GM12878 (cell line): Measurements from ENCODE around the gene ZDHHC14. TPM values are rescaled to one million over a fixed set of nuclear protein-coding genes. Genes with fewer than 3 reads are reported as not detected.

ENCODE experiments used
- BHLHE40 ChIP-seq, 2 experiments: fragments of 450-650 bp in 1 of 2; IDR thresholded peaks; 2 replicates each; pipeline ENCODE4 v1.6.1; 2011 to 2017; ENCODE audit warnings: low read depth in 2 of 2, borderline replicate concordance in 1 of 2, improper control_type of control experiment in 1 of 2, low read length in 1 of 2, mild to moderate bottlenecking in 1 of 2
- CEBPB ChIP-seq, 2 experiments: fragments of 150-350 bp in 1 of 2; IDR thresholded peaks; 2 replicates each; pipeline ENCODE4 v1.6.1; 2012 to 2014; ENCODE audit warnings: low read depth in 2 of 2, low read length in 2 of 2, borderline replicate concordance in 1 of 2, inconsistent platforms in 1 of 2
- EP300 ChIP-seq, 2 experiments: fragments of 150-350 bp in 1 of 2; IDR thresholded peaks; 2 replicates each; pipeline ENCODE4 v1.6.1; 2011 to 2012; ENCODE audit warnings: low read depth in 2 of 2, low read length in 2 of 2, borderline replicate concordance in 1 of 2, improper control_type of control experiment in 1 of 2, inconsistent platforms in 1 of 2; ENCODE audit not compliant: control insufficient read depth in 1 of 2
- ESRRA ChIP-seq: IDR thresholded peaks from 2 replicates; pipeline ENCODE4 v1.6.1; 2012; ENCODE audit warnings: mild to moderate bottlenecking, low read length, improper control_type of control experiment
- FOXM1 ChIP-seq: IDR thresholded peaks from 2 replicates; pipeline ENCODE4 v1.6.1; 2012; ENCODE audit warnings: low read depth, mild to moderate bottlenecking, inconsistent platforms, low read length, moderate library complexity
- GATAD2B ChIP-seq: fragments of 450-650 bp; conservative IDR thresholded peaks from 2 replicates; pipeline ENCODE4 v1.6.1; 2017; ENCODE audit warnings: low read depth, mild to moderate bottlenecking, moderate library complexity
- HDAC2 ChIP-seq: fragments of 200-600 bp; sonication (generic); IDR thresholded peaks from 2 replicates; pipeline ENCODE4 v1.6.1; 2017
- IKZF2 ChIP-seq, 2 experiments: fragments of 450-650 bp; IDR thresholded peaks; 2 replicates each; pipeline ENCODE4 v1.6.1; 2017; ENCODE audit warnings: mild to moderate bottlenecking in 2 of 2, moderate library complexity in 2 of 2
- NBN ChIP-seq: fragments of 450-650 bp; IDR thresholded peaks from 2 replicates; pipeline ENCODE4 v1.6.1; 2016
- NR2C2 ChIP-seq: IDR thresholded peaks from 2 replicates; pipeline ENCODE4 v1.6.1; 2011; ENCODE audit warnings: borderline replicate concordance, low read depth; ENCODE audit not compliant: control insufficient read depth, insufficient read length
- POLR2A ChIP-seq: IDR thresholded peaks from 2 replicates; pipeline ENCODE4 v1.6.1; 2011; ENCODE audit warnings: low read depth, mild to moderate bottlenecking, low read length
- PRDM15 ChIP-seq: fragments of 450-650 bp; formaldehyde crosslinking; IDR thresholded peaks from 2 replicates; pipeline ENCODE4 v1.4.0; 2020; ENCODE audit warnings: mild to moderate bottlenecking, moderate library complexity
- RELB ChIP-seq: fragments of 450-650 bp; IDR thresholded peaks from 2 replicates; pipeline ENCODE4 v1.6.1; 2017; ENCODE audit warnings: low read depth, mild to moderate bottlenecking, moderate library complexity
- SP1 ChIP-seq: IDR thresholded peaks from one replicate; pipeline ENCODE4 v1.6.1; 2011; ENCODE audit warnings: low read depth, low read length
- SPI1 ChIP-seq: IDR thresholded peaks from 2 replicates; pipeline ENCODE4 v1.6.1; 2011; ENCODE audit warnings: low read depth, mild to moderate bottlenecking, low read length, moderate library complexity, borderline replicate concordance; ENCODE audit not compliant: insufficient read depth
- STAT3 ChIP-seq: IDR thresholded peaks from 2 replicates; pipeline ENCODE4 v1.6.1; 2011; ENCODE audit warnings: low read depth, low read length, improper control_type of control experiment
- TBL1XR1 ChIP-seq: IDR thresholded peaks from 2 replicates; pipeline ENCODE4 v1.6.1; 2012; ENCODE audit warnings: low read depth, low read length, improper control_type of control experiment
- ZNF687 ChIP-seq: fragments of 450-650 bp; IDR thresholded peaks from 2 replicates; pipeline ENCODE4 v1.6.1; 2017; ENCODE audit warnings: mild to moderate bottlenecking, moderate library complexity
- polyA plus RNA-seq, 11 experiments: library from polyadenylated mRNA; depleted of rRNA in 4 of 11; unstranded in 6 of 11; stranded (reverse) in 5 of 11; fragments of >200 nt; fragmentation: Nextera tagmentation in 4 of 11; fragmentation: Illumina TruSeq in 1 of 11; extraction: Ambion mirVana in 4 of 11; extraction: Trizol in 1 of 11; gene quantifications; 1 replicate in 1 of 11; 2 replicates in 10 of 11; pipeline versions ENCODE4 v1.2.1 to v1.2.3, GENCODE V29; 2011 to 2016; ENCODE audit warnings: inconsistent platforms in 2 of 11, missing spikeins in 2 of 11, low read depth in 1 of 11
- total RNA-seq, 4 experiments: library from RNA; depleted of rRNA in 3 of 4; stranded (reverse); fragments of >200 nt in 3 of 4; fragmentation: Illumina TruSeq in 1 of 4; extraction: Trizol in 1 of 4; gene quantifications; 2 replicates each; pipeline versions ENCODE4 v1.2.1 to v1.2.3, GENCODE V29; 2013 to 2021

ZDHHC14 gene
- total and polyA plus RNA-seq, 10 of the 15 experiments (the other 5 are each of a cell fraction or from before 2014, with no cell fraction given) = 0.15 to 16.0 (median 0.76) TPM; not detected in 1

GRCh38 chr6:157464653-157465535 lies 83.9 kb downstream of the ZDHHC14 start (continued):
- peak; percentile 61; the same call in 1 of the 2 replicates for TF ChIP-seq PRDM15
- TF ChIP-seq SP1 = peak; percentile 42
- TF ChIP-seq POLR2A = no peak
- no peak for TF ChIP-seq ESRRA
- peak; percentile 75 to 85 for TF ChIP-seq BHLHE40 (IDR thresholded peaks at IDR 0.05; ENCODE audit: borderline replicate concordance in 1 of 2, low read depth in 2 of 2, low read length in 1 of 2)
- TF ChIP-seq RELB = peak; percentile 99
- TF ChIP-seq ZNF687 = peak; percentile 75
- TF ChIP-seq STAT3 = peak; percentile 98
- no peak for TF ChIP-seq NR2C2
- peak; percentile 99 for TF ChIP-seq IKZF2 (IDR thresholded peaks at IDR 0.05)
- peak; percentile 61; the same call in 1 of the 2 replicates for TF ChIP-seq TBL1XR1
- peak; percentile 97 for TF ChIP-seq GATAD2B
- peak; percentile 65; the same call in 1 of the 2 replicates for TF ChIP-seq NBN
- peak; percentile 98 for TF ChIP-seq EP300 (IDR thresholded peaks at IDR 0.05; ENCODE audit: borderline replicate concordance in 1 of 2, control insufficient read depth in 1 of 2, low read depth in 2 of 2, low read length in 2 of 2)
- peak; percentile 84; the same call in 1 of the 2 replicates for TF ChIP-seq FOXM1
- TF ChIP-seq SPI1 = peak; percentile 93
- no peak for TF ChIP-seq CEBPB (IDR thresholded peaks at IDR 0.05; ENCODE audit: borderline replicate concordance in 1 of 2, low read depth in 2 of 2, low read length in 2 of 2)
- TF ChIP-seq HDAC2 = no peak
